K562 (cell line): ENCODE measurements around the gene CHL1. TPM values are rescaled to one million over a fixed set of nuclear protein-coding genes. Genes with fewer than 3 reads are reported as not detected.

ENCODE experiments used
- ATAC-seq: fragments of 200-7000 bp; cut with Tn5 transposase; 3 replicates; pipeline ENCODE4 v1.9.1; 2020; ENCODE audit warnings: moderate library complexity
- BruUV-seq: library from RNA; stranded (reverse); fragments of 400-500 nt; replicated peaks from 2 replicates; lab custom pipeline; 2021; lab: Mats Ljungman, UMichigan
- CTCF ChIA-PET: fragments of 300-600 bp; formaldehyde crosslinking; extraction: SDS; loops from one replicate; lab custom pipeline; 2021; ENCODE audit warnings: low intra/inter-chr PET ratio; lab: Yijun Ruan, JAX
- POLR2A ChIA-PET: fragments of 300-600, 350-650 bp; sonication (Branson Sonifier 250); formaldehyde crosslinking; extraction: SDS; loops from one replicate; lab custom pipeline; 2021; ENCODE audit warnings: antibody characterized with exemption, inconsistent platforms; lab: Yijun Ruan, JAX
- DNase-seq, 4 experiments: peaks; one replicate each; pipeline versions ENCODE4 v3.0.0 to v3.0.0-alpha.2; 2011 to 2018; ENCODE audit warnings: low spot score in 3 of 4, mixed read lengths in 3 of 4; ENCODE audit errors: extremely low read depth in 1 of 4
- FAIRE-seq: peaks from 2 replicates; lab custom pipeline; 2011; peaks lifted over from hg19 to GRCh38; lab: Jason Lieb, UNC
- H2AFZ ChIP-seq: 2 replicates; pipeline ENCODE4 v1.6.0; 2011; ENCODE audit warnings: low read depth, low read length, control low read depth, inconsistent platforms
- H3K27ac ChIP-seq: fragments of 200-600 bp; 3 replicates; pipeline ENCODE4 v1.8.0; 2011; ENCODE audit warnings: low read depth, mild to moderate bottlenecking, control low read depth, inconsistent platforms, low read length, moderate library complexity, mixed read lengths; ENCODE audit errors: extremely low read depth
- H3K27me3 ChIP-seq, 2 experiments: fragments of 300-600 bp in 1 of 2; 2 replicates in 1 of 2; 3 replicates in 1 of 2; pipeline versions ENCODE4 v1.6.0 to v1.8.0; 2011; ENCODE audit warnings: inconsistent platforms in 2 of 2, low read length in 2 of 2, mild to moderate bottlenecking in 1 of 2, mixed read lengths in 1 of 2, moderate library complexity in 1 of 2; ENCODE audit not compliant: control insufficient read depth in 2 of 2, insufficient read depth in 2 of 2
- H3K36me3 ChIP-seq: fragments of 300-600 bp; 3 replicates; pipeline ENCODE4 v1.8.0; 2011; ENCODE audit warnings: mild to moderate bottlenecking, low read length, inconsistent platforms; ENCODE audit not compliant: control insufficient read depth, insufficient read depth
- H3K4me1 ChIP-seq, 2 experiments: fragments of 200-600 bp in 1 of 2; replicated peaks in 1 of 2; 2 replicates in 1 of 2; 3 replicates in 1 of 2; pipeline versions ENCODE4 v1.5.1 to v1.8.0; 2011; ENCODE audit warnings: inconsistent platforms in 2 of 2, low read length in 2 of 2, mild to moderate bottlenecking in 1 of 2, mixed read lengths in 1 of 2, moderate library complexity in 1 of 2; ENCODE audit not compliant: control insufficient read depth in 2 of 2, insufficient read depth in 2 of 2
- H3K4me2 ChIP-seq: 2 replicates; pipeline ENCODE4 v1.6.1; 2011; ENCODE audit warnings: low read length, control low read depth, inconsistent platforms, mixed read lengths; ENCODE audit not compliant: insufficient read depth
- H3K4me3 ChIP-seq: fragments of 200-600 bp; sonication (generic), shearing (Covaris generic); 2 replicates; pipeline ENCODE4 v1.5.1; 2016; ENCODE audit warnings: control low read depth, inconsistent platforms
- H3K79me2 ChIP-seq: fragments of 200-600 bp; 3 replicates; pipeline ENCODE4 v1.8.0; 2011; ENCODE audit warnings: low read length, inconsistent platforms; ENCODE audit not compliant: control insufficient read depth, insufficient read depth
- H3K9ac ChIP-seq, 2 experiments: 2 replicates each; pipeline versions ENCODE4 v1.6.0 to v1.6.1; 2011; ENCODE audit warnings: low read depth in 2 of 2, low read length in 2 of 2, control low read depth in 1 of 2, inconsistent platforms in 1 of 2, mild to moderate bottlenecking in 1 of 2, mixed read lengths in 1 of 2; ENCODE audit not compliant: insufficient read depth in 1 of 2
- H3K9me1 ChIP-seq: one replicate; pipeline ENCODE4 v1.6.0; 2011; ENCODE audit warnings: inconsistent platforms, mild to moderate bottlenecking, low read length, moderate library complexity; ENCODE audit not compliant: control insufficient read depth, insufficient read depth
- H3K9me3 ChIP-seq: replicated peaks from 2 replicates; pipeline ENCODE4 v1.5.1; 2011; ENCODE audit warnings: low read depth, low read length, inconsistent platforms; ENCODE audit not compliant: control insufficient read depth, insufficient read depth
- H4K20me1 ChIP-seq: replicated peaks from 2 replicates; pipeline ENCODE4 v1.6.1; 2011; ENCODE audit warnings: low read length, inconsistent platforms, mixed read lengths; ENCODE audit not compliant: control insufficient read depth, insufficient read depth
- BACH1 ChIP-seq: fragments of 200-800 bp; sonication (Bioruptor generic); IDR thresholded peaks from 2 replicates; pipeline ENCODE4 v1.6.1; 2016; ENCODE audit warnings: missing genetic modification characterization, missing compliant biosample characterization
- BHLHE40 ChIP-seq: IDR thresholded peaks from 2 replicates; pipeline ENCODE4 v1.6.1; 2011; ENCODE audit warnings: low read length, improper control_type of control experiment
- E2F3 ChIP-seq: fragments of 250-450 bp; sonication (Bioruptor Pico); IDR thresholded peaks from 2 replicates; pipeline ENCODE4 v1.4.0; 2020; ENCODE audit warnings: mild to moderate bottlenecking
- ETV6 ChIP-seq, 3 experiments: fragments of 150-350 bp in 1 of 3; sonication (generic) in 1 of 3; formaldehyde crosslinking in 1 of 3; IDR thresholded peaks; 2 replicates each; pipeline versions ENCODE4 v1.6.1 to v1.8.0; 2014 to 2022; ENCODE audit warnings: borderline replicate concordance in 2 of 3, low read depth in 2 of 3, antibody characterized with exemption in 1 of 3, low read length in 1 of 3, mild to moderate bottlenecking in 1 of 3, missing genetic modification reagents in 1 of 3
- GABPB1 ChIP-seq: sonication (generic); formaldehyde crosslinking; IDR thresholded peaks from 2 replicates; pipeline ENCODE4 v1.8.0; 2022; ENCODE audit warnings: mild to moderate bottlenecking, missing genetic modification reagents
- KLF6 ChIP-seq: fragments of 250-450 bp; sonication (Bioruptor Pico); IDR thresholded peaks from 2 replicates; pipeline ENCODE4 v1.4.0; 2020; ENCODE audit warnings: mild to moderate bottlenecking, moderate library complexity, borderline replicate concordance
- MIER1 ChIP-seq: fragments of 450-650 bp; IDR thresholded peaks from 2 replicates; pipeline ENCODE4 v1.6.1; 2016; ENCODE audit warnings: antibody characterized with exemption, mild to moderate bottlenecking, low read depth
- NR3C1 ChIP-seq: sonication (generic); formaldehyde crosslinking; IDR thresholded peaks from 2 replicates; pipeline ENCODE4 v1.8.1; 2022; ENCODE audit warnings: missing genetic modification reagents
- SIRT6 ChIP-seq: IDR thresholded peaks from one replicate; pipeline ENCODE4 v1.6.1; 2012; ENCODE audit warnings: low read depth, mild to moderate bottlenecking, control low read depth, inconsistent platforms, low read length, moderate library complexity
- SOX6 ChIP-seq: fragments of 450-650 bp; IDR thresholded peaks from 2 replicates; pipeline ENCODE4 v1.6.1; 2014; ENCODE audit warnings: mild to moderate bottlenecking
- ZNF232 ChIP-seq: sonication (generic); formaldehyde crosslinking; IDR thresholded peaks from 2 replicates; pipeline ENCODE4 v1.8.0; 2022; ENCODE audit warnings: mild to moderate bottlenecking, missing genetic modification reagents
- ZNF644 ChIP-seq: fragments of 200-800 bp; sonication (Bioruptor generic); IDR thresholded peaks from 2 replicates; pipeline ENCODE4 v1.6.1; 2016; ENCODE audit warnings: low read depth, missing genetic modification characterization, missing compliant biosample characterization
- WGBS: fragments of 100-300 bp; shearing (Covaris generic); methylation state at CpG from one replicate; pipeline ENCODE4 v1.1.6; 2016; ENCODE audit warnings: low coverage, mixed read lengths; ENCODE audit not compliant: insufficient coverage; ENCODE audit errors: missing lambda C conversion rate; 5-methylcytosine and 5-hydroxymethylcytosine counted together
- in situ Hi-C: fragments of 300-500 bp; cut with MboI; formaldehyde crosslinking; loops from 4 replicates; pipeline ENCODE4 v1.15.0; 2018; ENCODE audit warnings: inconsistent platforms, mixed read lengths
- intact Hi-C: fragments of 100-400 bp; cut with micrococcal nuclease; formaldehyde crosslinking; loops from 2 replicates; pipeline ENCODE4 v1.14.2; 2022
- polyA plus RNA-seq, 8 experiments: library from polyadenylated mRNA; depleted of rRNA in 4 of 8; stranded (reverse) in 5 of 8; unstranded in 3 of 8; fragments of >200 nt; fragmentation: Nextera tagmentation in 2 of 8; fragmentation: Illumina TruSeq in 1 of 8; extraction: Ambion mirVana in 2 of 8; extraction: Trizol in 1 of 8; gene quantifications; 2 replicates each; pipeline versions ENCODE4 v1.2.1 to v1.2.3, GENCODE V29; 2011 to 2014; ENCODE audit warnings: inconsistent platforms in 1 of 8, missing spikeins in 1 of 8
- total RNA-seq, 7 experiments: library from RNA; depleted of rRNA in 6 of 7; stranded (reverse); fragments of >200 nt in 6 of 7; fragmentation: Illumina TruSeq in 2 of 7; extraction: Trizol in 2 of 7; gene quantifications; 2 replicates each; pipeline versions ENCODE4 v1.2.1 to v1.2.3, GENCODE V29; 2011 to 2021; ENCODE audit warnings: low replicate concordance in 1 of 7
- TF ChIP-seq, protein P1 (sequence below): fragments of 250-450 bp; sonication (Bioruptor Pico); IDR thresholded peaks from 2 replicates; pipeline ENCODE4 v1.4.0; 2020; ENCODE audit warnings: borderline replicate concordance
- TF ChIP-seq, protein P2 (sequence below): sonication (generic); formaldehyde crosslinking; IDR thresholded peaks from 2 replicates; pipeline ENCODE4 v1.8.1; 2022; ENCODE audit warnings: missing genetic modification reagents
- TF ChIP-seq, protein P3 (sequence below): fragments of 250-450 bp; sonication (Bioruptor Pico); IDR thresholded peaks from 2 replicates; pipeline ENCODE4 v1.4.0; 2020; ENCODE audit warnings: mild to moderate bottlenecking, moderate library complexity

CHL1 gene
- total and polyA plus RNA-seq, 9 of the 15 experiments (the other 6 are each of a cell fraction or from before 2014, with no cell fraction given) = 0.02 TPM; not detected in 8

DNA sequence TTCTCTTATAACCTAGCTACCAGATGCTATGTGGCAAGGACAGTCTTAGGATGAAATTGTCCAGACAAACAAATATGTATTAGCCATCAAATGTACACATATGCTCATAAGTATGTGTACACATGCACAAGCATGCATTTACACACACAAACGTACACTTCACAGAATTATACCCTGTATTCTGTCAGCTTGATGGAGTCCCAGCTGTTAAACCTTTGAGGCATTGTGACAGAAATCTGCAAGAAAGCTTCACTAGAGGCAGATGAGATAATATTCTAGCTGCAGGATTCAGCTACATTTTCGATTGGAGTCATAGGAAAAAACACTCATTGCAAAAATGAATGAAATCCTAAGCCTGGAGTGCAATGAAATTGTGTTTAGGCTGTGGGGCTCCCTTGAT lies 110.6 kb downstream of the CHL1 start:
- H3K79me2 ChIP-seq = no peaks in the 10 kb centered on the region
- ChIA-PET POLR2A (no interaction called here), CTCF (no interaction called here)
- 0% methylated on average over 2 of the region's 2 CpGs for WGBS
- intact Hi-C loops (no loop called here), in situ Hi-C loops (no loop called here)
- H3K9me1 ChIP-seq = no peaks in the 10 kb centered on the region
- FAIRE-seq = no peak
- no peak overlapping the region for H3K27ac ChIP-seq
- no peaks in the 10 kb centered on the region for H3K27me3 ChIP-seq
- BruUV-seq = no TSS peak
- H2AFZ ChIP-seq = no peak overlapping the region
- H3K4me2 ChIP-seq = no peak overlapping the region
- no peaks in the 10 kb centered on the region for H3K4me1 ChIP-seq
- H3K9ac ChIP-seq = no peak overlapping the region
- H3K9me3 ChIP-seq = no peaks in the 10 kb centered on the region
- H3K4me3 ChIP-seq = no peak overlapping the region
- TF ChIP-seq ZNF232 (CRISPR knock-in tag) (no peak), E2F3 (CRISPR knock-in tag) (no peak), BACH1 (tag) (no peak), KLF6 (CRISPR knock-in tag) (no peak), SIRT6 (no peak), NR3C1 (CRISPR knock-in tag) (no peak), BHLHE40 (no peak), ZNF644 (tag) (no peak), ETV6 (IDR thresholded peaks at IDR 0.05; ENCODE audit: borderline replicate concordance in 1 of 2, low read depth in 2 of 2, low read length in 1 of 2) (no peak), ETV6 (CRISPR knock-in tag; IDR thresholded peaks at IDR 0.05; ENCODE audit: borderline replicate concordance) (no peak), MIER1 (no peak), SOX6 (no peak), GABPB1 (CRISPR knock-in tag) (no peak)
- TF ChIP-seq, protein P1, sequence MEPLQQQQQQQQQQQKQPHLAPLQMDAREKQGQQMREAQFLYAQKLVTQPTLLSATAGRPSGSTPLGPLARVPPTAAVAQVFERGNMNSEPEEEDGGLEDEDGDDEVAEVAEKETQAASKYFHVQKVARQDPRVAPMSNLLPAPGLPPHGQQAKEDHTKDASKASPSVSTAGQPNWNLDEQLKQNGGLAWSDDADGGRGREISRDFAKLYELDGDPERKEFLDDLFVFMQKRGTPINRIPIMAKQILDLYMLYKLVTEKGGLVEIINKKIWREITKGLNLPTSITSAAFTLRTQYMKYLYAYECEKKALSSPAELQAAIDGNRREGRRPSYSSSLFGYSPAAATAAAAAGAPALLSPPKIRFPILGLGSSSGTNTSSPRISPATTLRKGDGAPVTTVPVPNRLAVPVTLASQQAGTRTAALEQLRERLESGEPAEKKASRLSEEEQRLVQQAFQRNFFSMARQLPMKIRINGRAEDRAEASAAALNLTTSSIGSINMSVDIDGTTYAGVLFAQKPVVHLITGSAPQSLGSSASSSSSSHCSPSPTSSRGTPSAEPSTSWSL (CRISPR knock-in tag) = no peak
- TF ChIP-seq, protein P2, sequence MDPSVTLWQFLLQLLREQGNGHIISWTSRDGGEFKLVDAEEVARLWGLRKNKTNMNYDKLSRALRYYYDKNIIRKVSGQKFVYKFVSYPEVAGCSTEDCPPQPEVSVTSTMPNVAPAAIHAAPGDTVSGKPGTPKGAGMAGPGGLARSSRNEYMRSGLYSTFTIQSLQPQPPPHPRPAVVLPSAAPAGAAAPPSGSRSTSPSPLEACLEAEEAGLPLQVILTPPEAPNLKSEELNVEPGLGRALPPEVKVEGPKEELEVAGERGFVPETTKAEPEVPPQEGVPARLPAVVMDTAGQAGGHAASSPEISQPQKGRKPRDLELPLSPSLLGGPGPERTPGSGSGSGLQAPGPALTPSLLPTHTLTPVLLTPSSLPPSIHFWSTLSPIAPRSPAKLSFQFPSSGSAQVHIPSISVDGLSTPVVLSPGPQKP (CRISPR knock-in tag) = no peak
- TF ChIP-seq, protein P3, sequence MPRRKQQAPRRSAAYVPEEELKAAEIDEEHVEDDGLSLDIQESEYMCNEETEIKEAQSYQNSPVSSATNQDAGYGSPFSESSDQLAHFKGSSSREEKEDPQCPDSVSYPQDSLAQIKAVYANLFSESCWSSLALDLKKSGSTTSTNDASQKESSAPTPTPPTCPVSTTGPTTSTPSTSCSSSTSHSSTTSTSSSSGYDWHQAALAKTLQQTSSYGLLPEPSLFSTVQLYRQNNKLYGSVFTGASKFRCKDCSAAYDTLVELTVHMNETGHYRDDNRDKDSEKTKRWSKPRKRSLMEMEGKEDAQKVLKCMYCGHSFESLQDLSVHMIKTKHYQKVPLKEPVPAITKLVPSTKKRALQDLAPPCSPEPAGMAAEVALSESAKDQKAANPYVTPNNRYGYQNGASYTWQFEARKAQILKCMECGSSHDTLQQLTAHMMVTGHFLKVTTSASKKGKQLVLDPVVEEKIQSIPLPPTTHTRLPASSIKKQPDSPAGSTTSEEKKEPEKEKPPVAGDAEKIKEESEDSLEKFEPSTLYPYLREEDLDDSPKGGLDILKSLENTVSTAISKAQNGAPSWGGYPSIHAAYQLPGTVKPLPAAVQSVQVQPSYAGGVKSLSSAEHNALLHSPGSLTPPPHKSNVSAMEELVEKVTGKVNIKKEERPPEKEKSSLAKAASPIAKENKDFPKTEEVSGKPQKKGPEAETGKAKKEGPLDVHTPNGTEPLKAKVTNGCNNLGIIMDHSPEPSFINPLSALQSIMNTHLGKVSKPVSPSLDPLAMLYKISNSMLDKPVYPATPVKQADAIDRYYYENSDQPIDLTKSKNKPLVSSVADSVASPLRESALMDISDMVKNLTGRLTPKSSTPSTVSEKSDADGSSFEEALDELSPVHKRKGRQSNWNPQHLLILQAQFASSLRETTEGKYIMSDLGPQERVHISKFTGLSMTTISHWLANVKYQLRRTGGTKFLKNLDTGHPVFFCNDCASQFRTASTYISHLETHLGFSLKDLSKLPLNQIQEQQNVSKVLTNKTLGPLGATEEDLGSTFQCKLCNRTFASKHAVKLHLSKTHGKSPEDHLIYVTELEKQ = no peak
- TF ChIP-seq, all 486 proteins: peak for 0
- Histone ChIP-seq H3K36me3 (no peaks in the 10 kb centered on the region), H4K20me1 (no peaks in the 10 kb centered on the region)
- ATAC-seq (no peak), DNase-seq (no peak)
